Measurements from ENCODE around the gene CPSF7.

GRCh38 chr11:61415381-61415780 lies 14.4 kb downstream of the CPSF7 start:
- TF ChIP-seq, protein P1, sequence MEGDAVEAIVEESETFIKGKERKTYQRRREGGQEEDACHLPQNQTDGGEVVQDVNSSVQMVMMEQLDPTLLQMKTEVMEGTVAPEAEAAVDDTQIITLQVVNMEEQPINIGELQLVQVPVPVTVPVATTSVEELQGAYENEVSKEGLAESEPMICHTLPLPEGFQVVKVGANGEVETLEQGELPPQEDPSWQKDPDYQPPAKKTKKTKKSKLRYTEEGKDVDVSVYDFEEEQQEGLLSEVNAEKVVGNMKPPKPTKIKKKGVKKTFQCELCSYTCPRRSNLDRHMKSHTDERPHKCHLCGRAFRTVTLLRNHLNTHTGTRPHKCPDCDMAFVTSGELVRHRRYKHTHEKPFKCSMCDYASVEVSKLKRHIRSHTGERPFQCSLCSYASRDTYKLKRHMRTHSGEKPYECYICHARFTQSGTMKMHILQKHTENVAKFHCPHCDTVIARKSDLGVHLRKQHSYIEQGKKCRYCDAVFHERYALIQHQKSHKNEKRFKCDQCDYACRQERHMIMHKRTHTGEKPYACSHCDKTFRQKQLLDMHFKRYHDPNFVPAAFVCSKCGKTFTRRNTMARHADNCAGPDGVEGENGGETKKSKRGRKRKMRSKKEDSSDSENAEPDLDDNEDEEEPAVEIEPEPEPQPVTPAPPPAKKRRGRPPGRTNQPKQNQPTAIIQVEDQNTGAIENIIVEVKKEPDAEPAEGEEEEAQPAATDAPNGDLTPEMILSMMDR (IDR thresholded peaks at IDR 0.05), result no peak
- TF ChIP-seq POLR2AphosphoS5 (IDR thresholded peaks at IDR 0.05), result no peak
- no peak for TF ChIP-seq POLR2A (IDR thresholded peaks at IDR 0.05)
